Muscle of leg (tissue), 11 donors: Measurements from ENCODE around the gene CDH4. TPM values are rescaled to one million over a fixed set of nuclear protein-coding genes. Genes with fewer than 3 reads are reported as not detected.

Experiments
- DNase-seq: peaks from one replicate; pipeline ENCODE4 v3.0.0; 2013
- H3K27ac ChIP-seq: one replicate; pipeline ENCODE4 v1.5.1; 2013; ENCODE audit warnings: mild to moderate bottlenecking, low read length, control low read depth
- H3K27me3 ChIP-seq: one replicate; pipeline ENCODE4 v1.6.1; 2013; ENCODE audit warnings: low read length; ENCODE audit not compliant: control insufficient read depth, insufficient read depth
- H3K36me3 ChIP-seq: one replicate; pipeline ENCODE4 v1.6.1; 2013; ENCODE audit warnings: low read length; ENCODE audit not compliant: control insufficient read depth, insufficient read depth
- H3K4me1 ChIP-seq: one replicate; pipeline ENCODE4 v1.6.1; 2013; ENCODE audit warnings: low read length; ENCODE audit not compliant: control insufficient read depth, insufficient read depth
- H3K4me3 ChIP-seq: one replicate; pipeline ENCODE4 v1.5.1; 2013; ENCODE audit warnings: low read length, control low read depth
- H3K9me3 ChIP-seq: replicated peaks from 2 replicates; pipeline ENCODE4 v1.6.1; 2013; ENCODE audit warnings: low read depth, low read length; ENCODE audit not compliant: control insufficient read depth
- WGBS: methylation state at CpG from one replicate; pipeline ENCODE4 v1.1.5; 2013; ENCODE audit warnings: missing lambda C conversion rate; ENCODE audit not compliant: insufficient coverage; 5-methylcytosine and 5-hydroxymethylcytosine counted together
- polyA plus RNA-seq, 8 donors: library from polyadenylated mRNA; unstranded; fragments of 120-200 nt; gene quantifications; one replicate each; pipeline versions ENCODE4 v1.2.1 to v1.2.3, GENCODE V29; 2013; ENCODE audit warnings: inconsistent platforms in 1 of 8, low replicate concordance in 1 of 8; ENCODE audit not compliant: insufficient read length in 8 of 8, insufficient read depth in 1 of 8
- total RNA-seq: library from RNA; stranded (reverse); fragments of 120-200 nt; gene quantifications from one replicate; pipeline ENCODE4 v1.2.4, GENCODE V29; 2013

Gene CDH4
- total and polyA plus RNA-seq, 9 donors, result 0.66 to 1.4 (median 1.2) TPM

GRCh38 chr20:61508301-61509096, 256.4 kb downstream of the CDH4 start:
- H3K27ac ChIP-seq, result no peak overlapping the region
- no peaks in the 10 kb centered on the region for H3K4me1 ChIP-seq
- H3K4me3 ChIP-seq, result no peak overlapping the region
- no peaks in the 10 kb centered on the region for H3K9me3 ChIP-seq
- H3K27me3 ChIP-seq, result peaks cover 18% of the 10 kb centered on the region
- no peak for DNase-seq
- 79% methylated on average over 7 of the region's 13 CpGs for WGBS
- no peaks in the 10 kb centered on the region for H3K36me3 ChIP-seq

GRCh38 chr20:61510778-61511330, 258.8 kb downstream of the CDH4 start:
- Histone ChIP-seq H3K4me1 (no peaks in the 10 kb centered on the region), H3K4me3 (no peak overlapping the region), H3K36me3 (no peaks in the 10 kb centered on the region), H3K9me3 (no peaks in the 10 kb centered on the region), H3K27ac (no peak overlapping the region), H3K27me3 (peaks cover 19% of the 10 kb centered on the region)
- DNase-seq, result no peak
- 78% methylated on average over 4 of the region's 7 CpGs for WGBS

- Histone ChIP-seq H3K4me1 (no peaks in the 10 kb centered on the region), H3K9me3 (no peaks in the 10 kb centered on the region), H3K36me3 (no peaks in the 10 kb centered on the region), H3K27ac (no peak overlapping the region), H3K27me3 (peaks cover 27% of the 10 kb centered on the region), H3K4me3 (no peak overlapping the region)
- no peak for DNase-seq
- 88% methylated on average over 10 of the region's 11 CpGs for WGBS
Observed at GRCh38 chr20:61512475-61512874, 260.4 kb downstream of the CDH4 start.

GRCh38 chr20:61513124-61514017, 261.3 kb downstream of the CDH4 start:
- Histone ChIP-seq H3K27me3 (peaks cover 26% of the 10 kb centered on the region), H3K36me3 (no peaks in the 10 kb centered on the region), H3K9me3 (no peaks in the 10 kb centered on the region), H3K4me3 (no peak overlapping the region), H3K27ac (no peak overlapping the region), H3K4me1 (no peaks in the 10 kb centered on the region)
- DNase-seq, result no peak
- WGBS, result 79% methylated on average over 16 of the region's 17 CpGs

GRCh38 chr20:61514018-61514365, 261.9 kb downstream of the CDH4 start:
- H3K4me1 ChIP-seq, result no peaks in the 10 kb centered on the region
- H3K27ac ChIP-seq, result no peak overlapping the region
- H3K27me3 ChIP-seq, result peaks cover 23% of the 10 kb centered on the region
- H3K9me3 ChIP-seq, result no peaks in the 10 kb centered on the region
- H3K4me3 ChIP-seq, result no peak overlapping the region
- H3K36me3 ChIP-seq, result no peaks in the 10 kb centered on the region
- no peak for DNase-seq
- 55% methylated on average over 2 of the region's 5 CpGs for WGBS

- Histone ChIP-seq H3K9me3 (no peaks in the 10 kb centered on the region), H3K4me3 (no peak overlapping the region), H3K27me3 (peaks cover 22% of the 10 kb centered on the region), H3K36me3 (no peaks in the 10 kb centered on the region), H3K4me1 (no peaks in the 10 kb centered on the region), H3K27ac (no peak overlapping the region)
- DNase-seq, result no peak
- WGBS, result 55% methylated on average over 3 of the region's 6 CpGs
Observed at GRCh38 chr20:61514396-61514795, 262.3 kb downstream of the CDH4 start.

GRCh38 chr20:61514805-61515505, 262.9 kb downstream of the CDH4 start:
- no peak for DNase-seq
- Histone ChIP-seq H3K9me3 (no peaks in the 10 kb centered on the region), H3K4me3 (no peak overlapping the region), H3K27me3 (peaks cover 22% of the 10 kb centered on the region), H3K36me3 (no peaks in the 10 kb centered on the region), H3K4me1 (no peaks in the 10 kb centered on the region), H3K27ac (no peak overlapping the region)
- 75% methylated on average over 14 of the region's 14 CpGs for WGBS

- no peak for DNase-seq
- Histone ChIP-seq H3K27ac (no peak overlapping the region), H3K27me3 (peaks cover 22% of the 10 kb centered on the region), H3K4me1 (no peaks in the 10 kb centered on the region), H3K36me3 (no peaks in the 10 kb centered on the region), H3K9me3 (no peaks in the 10 kb centered on the region), H3K4me3 (no peak overlapping the region)
- 39% methylated on average over 14 of the region's 14 CpGs for WGBS
Observed at GRCh38 chr20:61515922-61516321, 263.9 kb downstream of the CDH4 start.

- Histone ChIP-seq H3K4me3 (no peak overlapping the region), H3K9me3 (no peaks in the 10 kb centered on the region), H3K36me3 (no peaks in the 10 kb centered on the region), H3K27ac (no peak overlapping the region), H3K4me1 (no peaks in the 10 kb centered on the region), H3K27me3 (peaks cover 23% of the 10 kb centered on the region)
- 24% methylated on average over 19 of the region's 22 CpGs for WGBS
- DNase-seq, result no peak
Observed at GRCh38 chr20:61516346-61517208, 264.5 kb downstream of the CDH4 start.
